Measurements from ENCODE around the gene SKIC8.
"Not testable (repeated sequence)": the region's sequence is repeated elsewhere in the genome, so short reads cannot be mapped to it uniquely, and the experiment has no call there.

SKIC8 gene

GRCh38 chr15:78247911-78248310 lies 51.5 kb downstream of the SKIC8 start:
- DNase-seq, result no peak

GRCh38 chr15:78245976-78246620 lies 53.3 kb downstream of the SKIC8 start:
- not testable (repeated sequence) for DNase-seq

GRCh38 chr15:78245392-78245791 lies 54.0 kb downstream of the SKIC8 start:
- DNase-seq, result not testable (repeated sequence)

- DNase-seq, result no peak
Observed at GRCh38 chr15:78244893-78245292, 54.5 kb downstream of the SKIC8 start.

GRCh38 chr15:78244101-78244500 lies 55.3 kb downstream of the SKIC8 start:
- no peak for DNase-seq

GRCh38 chr15:78243491-78243941 lies 55.9 kb downstream of the SKIC8 start:
- no peak for DNase-seq

GRCh38 chr15:78243058-78243457 lies 56.4 kb downstream of the SKIC8 start:
- DNase-seq, result no peak

GRCh38 chr15:78242128-78242527 lies 57.3 kb downstream of the SKIC8 start:
- no peak for DNase-seq

- peak; percentile 87 for DNase-seq
Observed at GRCh38 chr15:78241017-78241416, 58.4 kb downstream of the SKIC8 start.

GRCh38 chr15:78239811-78240210 lies 59.6 kb downstream of the SKIC8 start:
- no peak for DNase-seq

- no peak for DNase-seq
Observed at GRCh38 chr15:78237146-78237545, 62.3 kb downstream of the SKIC8 start.

GRCh38 chr15:78236491-78236890 lies 62.9 kb downstream of the SKIC8 start:
- DNase-seq, result no peak

- DNase-seq, result no peak
Observed at GRCh38 chr15:78234515-78235040, 64.8 kb downstream of the SKIC8 start, which contains the start of gene ACSBG1. TSS of gene ACSBG1 (minus strand) at chr15:78234565. CDS start at chr15:78234501, 64 bp downstream.

- no peak for DNase-seq
Observed at GRCh38 chr15:78233496-78233895, 65.9 kb downstream of the SKIC8 start.

All from CD4-positive, alpha-beta T cell treated with Interleukin-6 for 4 hours (primary cell).